Caco-2 (cell line): ENCODE data around the gene BRF1. TPM values are rescaled to one million over a fixed set of nuclear protein-coding genes. Genes with fewer than 3 reads are reported as not detected.

Experiments used
- BruUV-seq: library from RNA; stranded (reverse); fragments of 400-500 nt; replicated peaks from 2 replicates; lab custom pipeline; 2021; lab: Mats Ljungman, UMichigan
- CTCF ChIA-PET: fragments of 300-600 bp; sonication (Branson Sonifier 250); formaldehyde crosslinking; loops from one replicate; lab custom pipeline; 2022; ENCODE audit warnings: antibody characterized with exemption; lab: Charles Lee
- POLR2A ChIA-PET: fragments of 300-600 bp; sonication (Branson Sonifier 250); formaldehyde crosslinking; loops from one replicate; lab custom pipeline; 2022; ENCODE audit warnings: antibody characterized with exemption; lab: Charles Lee
- DNase-seq, 2 experiments: peaks; one replicate each; pipeline versions ENCODE4 v3.0.0 to v3.0.0-alpha.2; 2020 to 2022
- H3K27me3 ChIP-seq: replicated peaks from 2 replicates; pipeline ENCODE4 v1.6.0; 2011; ENCODE audit warnings: low read length; ENCODE audit not compliant: control insufficient read depth, insufficient read depth
- H3K36me3 ChIP-seq: 2 replicates; pipeline ENCODE4 v1.5.1; 2011; ENCODE audit warnings: low read length; ENCODE audit not compliant: control insufficient read depth, insufficient read depth
- H3K4me1 ChIP-seq: fragments of 250-450 bp; sonication (Bioruptor Pico); 2 replicates; pipeline ENCODE4 v1.5.1; 2020; ENCODE audit warnings: mild to moderate bottlenecking
- H3K4me3 ChIP-seq: 2 replicates; pipeline ENCODE4 v1.5.1; 2011; ENCODE audit warnings: low read depth, mild to moderate bottlenecking, control low read depth, low read length
- H3K9me3 ChIP-seq: fragments of 250-450 bp; sonication (Bioruptor Pico); 2 replicates; pipeline ENCODE4 v1.5.1; 2020; ENCODE audit warnings: mild to moderate bottlenecking, moderate library complexity
- H3K27ac Mint-ChIP-seq: one replicate; pipeline ENCODE4 v1.8.0; 2022; ENCODE audit warnings: mixed read lengths; ENCODE audit not compliant: unreplicated experiment
- H3K27me3 Mint-ChIP-seq: one replicate; pipeline ENCODE4 v1.8.0; 2022; ENCODE audit warnings: mixed read lengths; ENCODE audit not compliant: insufficient read depth, unreplicated experiment
- H3K36me3 Mint-ChIP-seq: one replicate; pipeline ENCODE4 v1.8.0; 2022; ENCODE audit warnings: mild to moderate bottlenecking, mixed read lengths; ENCODE audit not compliant: insufficient read depth, unreplicated experiment
- H3K4me1 Mint-ChIP-seq: one replicate; pipeline ENCODE4 v1.8.0; 2022; ENCODE audit warnings: low read depth, mixed read lengths; ENCODE audit not compliant: unreplicated experiment
- H3K4me3 Mint-ChIP-seq: one replicate; pipeline ENCODE4 v1.8.0; 2022; ENCODE audit warnings: mild to moderate bottlenecking, moderate library complexity, mixed read lengths; ENCODE audit not compliant: unreplicated experiment
- H3K9me3 Mint-ChIP-seq: one replicate; pipeline ENCODE4 v1.8.0; 2022; ENCODE audit warnings: mixed read lengths; ENCODE audit not compliant: unreplicated experiment
- intact Hi-C: fragments of 100-400 bp; cut with micrococcal nuclease; formaldehyde crosslinking; loops from one replicate; pipeline ENCODE4 v1.10.0; 2022; ENCODE audit not compliant: unreplicated experiment
- total RNA-seq: library from RNA; stranded (reverse); gene quantifications from 2 replicates; pipeline ENCODE4 v1.2.3, GENCODE V29; 2022
- TF ChIP-seq, protein P1 (sequence below), 2 experiments: fragments of 200-600 bp in 1 of 2; IDR thresholded peaks; 1 replicate in 1 of 2; 2 replicates in 1 of 2; pipeline versions ENCODE4 v1.5.1 to v1.8.0; 2011 to 2022; ENCODE audit warnings: antibody characterized with exemption in 1 of 2, control low read depth in 1 of 2, inconsistent platforms in 1 of 2, low read depth in 1 of 2, low read length in 1 of 2, mild to moderate bottlenecking in 1 of 2, moderate library complexity in 1 of 2; ENCODE audit not compliant: insufficient read depth in 1 of 2, severe bottlenecking in 1 of 2, unreplicated experiment in 1 of 2

Gene BRF1
- total RNA-seq, 1 experiment from 2014 or later: 43.6 TPM

- H3K27me3 Mint-ChIP-seq: no peaks in the 10 kb centered on the region
- H3K4me1 Mint-ChIP-seq: no peaks in the 10 kb centered on the region
- TF ChIP-seq, protein P1, sequence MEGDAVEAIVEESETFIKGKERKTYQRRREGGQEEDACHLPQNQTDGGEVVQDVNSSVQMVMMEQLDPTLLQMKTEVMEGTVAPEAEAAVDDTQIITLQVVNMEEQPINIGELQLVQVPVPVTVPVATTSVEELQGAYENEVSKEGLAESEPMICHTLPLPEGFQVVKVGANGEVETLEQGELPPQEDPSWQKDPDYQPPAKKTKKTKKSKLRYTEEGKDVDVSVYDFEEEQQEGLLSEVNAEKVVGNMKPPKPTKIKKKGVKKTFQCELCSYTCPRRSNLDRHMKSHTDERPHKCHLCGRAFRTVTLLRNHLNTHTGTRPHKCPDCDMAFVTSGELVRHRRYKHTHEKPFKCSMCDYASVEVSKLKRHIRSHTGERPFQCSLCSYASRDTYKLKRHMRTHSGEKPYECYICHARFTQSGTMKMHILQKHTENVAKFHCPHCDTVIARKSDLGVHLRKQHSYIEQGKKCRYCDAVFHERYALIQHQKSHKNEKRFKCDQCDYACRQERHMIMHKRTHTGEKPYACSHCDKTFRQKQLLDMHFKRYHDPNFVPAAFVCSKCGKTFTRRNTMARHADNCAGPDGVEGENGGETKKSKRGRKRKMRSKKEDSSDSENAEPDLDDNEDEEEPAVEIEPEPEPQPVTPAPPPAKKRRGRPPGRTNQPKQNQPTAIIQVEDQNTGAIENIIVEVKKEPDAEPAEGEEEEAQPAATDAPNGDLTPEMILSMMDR (IDR thresholded peaks at IDR 0.05; ENCODE audit: insufficient read depth in 1 of 2, low read depth in 1 of 2, low read length in 1 of 2, severe bottlenecking in 1 of 2, unreplicated experiment in 1 of 2): no peak
- H3K9me3 Mint-ChIP-seq: no peaks in the 10 kb centered on the region
- no peaks in the 10 kb centered on the region for H3K4me1 ChIP-seq
- no TSS peak for BruUV-seq
- CTCF ChIA-PET: interaction anchor here (0.5 kb wide), 1 partner anchor 57 kb away, joined by 3 read pairs; no protein-coding TSS in a partner anchor
- H3K4me3 ChIP-seq: no peak overlapping the region
- no peaks in the 10 kb centered on the region for H3K36me3 ChIP-seq
- POLR2A ChIA-PET: no interaction called here
- peaks cover 6% of the 10 kb centered on the region for H3K36me3 Mint-ChIP-seq
- no peaks in the 10 kb centered on the region for H3K27me3 ChIP-seq
- intact Hi-C loops: no loop called here
- H3K9me3 ChIP-seq: no peaks in the 10 kb centered on the region
- no peak overlapping the region for H3K4me3 Mint-ChIP-seq
- DNase-seq: no peak
- no peak overlapping the region for H3K27ac Mint-ChIP-seq
Observed at GRCh38 chr14:105346200-105346533, 45.4 kb upstream of the BRF1 start.

DNA sequence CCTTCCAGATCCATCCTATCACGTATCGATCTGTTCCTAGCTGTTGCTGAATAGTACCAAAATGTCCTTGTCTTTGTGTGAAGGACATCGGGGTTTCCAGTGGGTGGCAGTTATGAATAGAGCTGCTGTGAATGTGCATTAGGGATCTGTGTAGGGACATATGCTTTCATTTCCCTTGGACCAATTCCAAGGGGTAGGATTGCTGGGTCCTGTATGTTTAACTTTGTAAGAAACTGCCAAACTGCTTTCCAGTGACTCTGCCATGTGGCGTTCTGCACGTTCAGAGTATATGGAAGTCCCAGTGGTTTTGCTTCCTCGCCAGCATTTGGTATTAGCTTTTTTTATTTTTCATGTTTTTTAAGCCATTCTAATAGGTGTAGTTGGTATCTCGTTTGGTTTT is 42.4 kb upstream of the BRF1 start:
- Mint-ChIP-seq H3K9me3 (no peaks in the 10 kb centered on the region), H3K36me3 (no peaks in the 10 kb centered on the region), H3K27ac (no peak overlapping the region), H3K27me3 (no peaks in the 10 kb centered on the region), H3K4me3 (no peak overlapping the region), H3K4me1 (no peaks in the 10 kb centered on the region)
- H3K9me3 ChIP-seq: no peaks in the 10 kb centered on the region
- no peaks in the 10 kb centered on the region for H3K4me1 ChIP-seq
- CTCF ChIA-PET: interaction anchor here (1.4 kb wide), 1 partner anchor 9 kb away, joined by 7 read pairs; no protein-coding TSS in a partner anchor
- POLR2A ChIA-PET: no interaction called here
- H3K36me3 ChIP-seq: no peaks in the 10 kb centered on the region
- no peak for DNase-seq
- H3K27me3 ChIP-seq: no peaks in the 10 kb centered on the region
- no TSS peak for BruUV-seq
- intact Hi-C loops: no loop called here
- H3K4me3 ChIP-seq: no peak overlapping the region
- TF ChIP-seq, protein P1 (IDR thresholded peaks at IDR 0.05; ENCODE audit: insufficient read depth in 1 of 2, low read depth in 1 of 2, low read length in 1 of 2, severe bottlenecking in 1 of 2, unreplicated experiment in 1 of 2): no peak

- no peaks in the 10 kb centered on the region for H3K27me3 Mint-ChIP-seq
- H3K27me3 ChIP-seq: no peaks in the 10 kb centered on the region
- H3K4me1 Mint-ChIP-seq: no peaks in the 10 kb centered on the region
- H3K4me3 Mint-ChIP-seq: no peak overlapping the region
- no peaks in the 10 kb centered on the region for H3K9me3 ChIP-seq
- no peak overlapping the region for H3K4me3 ChIP-seq
- no peaks in the 10 kb centered on the region for H3K9me3 Mint-ChIP-seq
- TF ChIP-seq, protein P1 (IDR thresholded peaks at IDR 0.05; ENCODE audit: insufficient read depth in 1 of 2, low read depth in 1 of 2, low read length in 1 of 2, severe bottlenecking in 1 of 2, unreplicated experiment in 1 of 2): no peak
- DNase-seq: no peak
- no peaks in the 10 kb centered on the region for H3K4me1 ChIP-seq
- POLR2A ChIA-PET: no interaction called here
- CTCF ChIA-PET: no interaction called here
- BruUV-seq: no TSS peak
- H3K36me3 ChIP-seq: no peaks in the 10 kb centered on the region
- H3K36me3 Mint-ChIP-seq: no peaks in the 10 kb centered on the region
- intact Hi-C loops: no loop called here
- H3K27ac Mint-ChIP-seq: no peak overlapping the region
Observed at GRCh38 chr14:105340821-105341733, 40.3 kb upstream of the BRF1 start.
